ENCODE data around the gene IFNK. TPM values are rescaled to one million over a fixed set of nuclear protein-coding genes. Genes with fewer than 3 reads are reported as not detected.

Gene IFNK
- total RNA-seq, 8 experiments from 2014 or later = 0.42 to 3.0 (median 0.90) TPM; not detected in 1

DNA sequence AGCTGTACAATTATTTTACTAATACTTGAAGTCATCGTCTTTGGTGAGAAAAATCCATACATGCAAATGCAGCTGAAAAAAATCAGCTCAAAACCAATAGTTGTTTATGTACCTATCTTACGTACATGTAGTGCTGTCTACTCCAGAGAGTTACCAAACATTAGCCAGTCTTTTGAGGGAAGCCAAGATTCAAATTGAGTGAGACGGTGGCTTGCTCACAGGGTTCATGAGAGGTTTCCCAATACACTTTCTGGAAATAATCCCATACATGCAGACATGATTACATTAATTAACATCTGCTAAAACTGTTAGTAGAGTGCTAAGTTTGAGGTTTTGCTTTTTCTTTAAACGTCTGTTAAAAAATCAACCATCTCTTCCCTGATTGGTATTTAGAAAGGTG, 46.9 kb downstream of the IFNK start:
- in situ Hi-C loops (cut with MboI; ENCODE audit: low pct_unique_long_range_greater_than_20kb in 2 of 9, low sequenced_read_pairs in 9 of 9, unreplicated experiment in 9 of 9) = no loop called here
- ATAC-seq (replicated peaks in 6 of 8) = no peak
- WGBS, 10 experiments = 72 to 100% (median 92%) methylated on average over 2 to 4 of the region's 4 CpGs; no CpG with 5 or more reads in 2 of the 10 experiments

GRCh38 chr9:27572061-27572460, 48.0 kb downstream of the IFNK start:
- Histone ChIP-seq H3K27ac (peak overlapping the region in 1 of 2 donors; percentile 90), H3K4me1 (replicated peaks in 1 of 2) (peaks cover 10% of the 10 kb centered on the region in 2 donors), H3K4me3 (peak overlapping the region; percentile 56 to 91 (median 76))
- 17 to 67% (median 42%) methylated on average over 1 to 3 of the region's 3 CpGs; no CpG with 5 or more reads in 2 of the 10 experiments for WGBS, 10 experiments
- no peak for ATAC-seq (replicated peaks in 6 of 8)
- in situ Hi-C loops (cut with MboI; ENCODE audit: low pct_unique_long_range_greater_than_20kb in 2 of 9, low sequenced_read_pairs in 9 of 9, unreplicated experiment in 9 of 9) = no loop called here

More for the DNA sequence above, 46.9 kb downstream of the IFNK start:
- Histone ChIP-seq H3K4me3 (no peak overlapping the region), H3K4me1 (replicated peaks in 1 of 2) (peaks cover 10% of the 10 kb centered on the region in 2 donors), H3K27ac (no peak overlapping the region)

GRCh38 chr9:27572566-27572917, 48.5 kb downstream of the IFNK start:
- in situ Hi-C loops (cut with MboI; ENCODE audit: low pct_unique_long_range_greater_than_20kb in 2 of 9, low sequenced_read_pairs in 9 of 9, unreplicated experiment in 9 of 9) = no loop called here
- 0 to 11% (median 0%) methylated on average over 1 to 5 of the region's 6 CpGs; no CpG with 5 or more reads in 3 of the 10 experiments for WGBS, 10 experiments
- peak overlapping the region; percentile 56 to 91 (median 76) for H3K4me3 ChIP-seq
- H3K27ac ChIP-seq = peak overlapping the region; percentile 90 to 91
- peaks cover 10% of the 10 kb centered on the region in 2 donors for H3K4me1 ChIP-seq (replicated peaks in 1 of 2)
- peak; percentile 3 to 51 (median 32) for ATAC-seq (replicated peaks in 6 of 8)

DNA sequence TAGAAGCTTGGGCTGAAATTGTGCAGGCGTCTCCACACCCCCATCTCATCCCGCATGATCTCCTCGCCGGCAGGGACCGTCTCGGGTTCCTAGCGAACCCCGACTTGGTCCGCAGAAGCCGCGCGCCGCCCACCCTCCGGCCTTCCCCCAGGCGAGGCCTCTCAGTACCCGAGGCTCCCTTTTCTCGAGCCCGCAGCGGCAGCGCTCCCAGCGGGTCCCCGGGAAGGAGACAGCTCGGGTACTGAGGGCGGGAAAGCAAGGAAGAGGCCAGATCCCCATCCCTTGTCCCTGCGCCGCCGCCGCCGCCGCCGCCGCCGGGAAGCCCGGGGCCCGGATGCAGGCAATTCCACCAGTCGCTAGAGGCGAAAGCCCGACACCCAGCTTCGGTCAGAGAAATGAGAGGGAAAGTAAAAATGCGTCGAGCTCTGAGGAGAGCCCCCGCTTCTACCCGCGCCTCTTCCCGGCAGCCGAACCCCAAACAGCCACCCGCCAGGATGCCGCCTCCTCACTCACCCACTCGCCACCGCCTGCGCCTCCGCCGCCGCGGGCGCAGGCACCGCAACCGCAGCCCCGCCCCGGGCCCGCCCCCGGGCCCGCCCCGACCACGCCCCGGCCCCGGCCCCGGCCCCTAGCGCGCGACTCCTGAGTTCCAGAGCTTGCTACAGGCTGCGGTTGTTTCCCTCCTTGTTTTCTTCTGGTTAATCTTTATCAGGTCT, 49.0 kb downstream of the IFNK start, which contains the start of gene C9orf72:
TSS of gene C9orf72 (minus strand) at position 564 of the 716 bp plus-strand sequence. CDS start 6,361 bp downstream, outside the sequence.
- 2 to 9% (median 2%) methylated on average over 10 to 14 of the region's 72 CpGs; no CpG with 5 or more reads in 7 of the 10 experiments for WGBS, 10 experiments
- peak; percentile 78 to 89 (median 81) for ATAC-seq (replicated peaks in 6 of 8)

GRCh38 chr9:27573634-27574590, 49.8 kb downstream of the IFNK start:
- Histone ChIP-seq H3K27ac (peak overlapping the region; percentile 90 to 91), H3K4me3 (peak overlapping the region; percentile 56 to 91 (median 76)), H3K4me1 (replicated peaks in 1 of 2) (peaks cover 10% of the 10 kb centered on the region in 2 donors)
- peak; percentile 79 to 91 (median 86) for ATAC-seq (replicated peaks in 6 of 8)
- in situ Hi-C loops (cut with MboI; ENCODE audit: low pct_unique_long_range_greater_than_20kb in 2 of 9, low sequenced_read_pairs in 9 of 9, unreplicated experiment in 9 of 9) = no loop called here
- WGBS, 10 experiments = 0 to 61% (median 24%) methylated on average over 1 to 23 of the region's 35 CpGs

More for the DNA sequence above, 49.0 kb downstream of the IFNK start, which contains the start of gene C9orf72:
- in situ Hi-C loops (cut with MboI; ENCODE audit: low pct_unique_long_range_greater_than_20kb in 2 of 9, low sequenced_read_pairs in 9 of 9, unreplicated experiment in 9 of 9) = no loop called here
- H3K27ac ChIP-seq = peak within 1 kb of the TSS; percentile 90 to 91
- H3K4me3 ChIP-seq = peak within 1 kb of the TSS; percentile 56 to 91 (median 76)
- peaks cover 10% of the 10 kb centered on the region in 2 donors for H3K4me1 ChIP-seq (replicated peaks in 1 of 2)

Other genes starting within 250 kb of the IFNK start
- under 1 TPM in 4 of 8 experiments, not detected in 4; 0.18 to 0.40 (median 0.32) TPM for gene EQTN, start 227.1 kb upstream of the IFNK start, total RNA-seq
- gene MOB3B, start 5.5 kb downstream of the IFNK start, total RNA-seq = 10 to 100 TPM in 1 of 8 experiments, 1 to 10 TPM in 7; 3.7 to 13.4 (median 5.2) TPM
- gene C9orf72, start 49.2 kb downstream of the IFNK start, total RNA-seq = 10 to 100 TPM in 7 of 8 experiments, 1 to 10 TPM in 1; 5.2 to 53.7 (median 28.9) TPM

All from motor neuron (in vitro differentiated cells).